PFSK-1 (cell line): ENCODE data around the gene PAX8.

Experiments used
- REST ChIP-seq, 2 experiments: IDR thresholded peaks; 2 replicates each; pipeline versions ENCODE4 v1.6.1 to v1.8.0; 2011 to 2012; ENCODE audit warnings: low read depth in 2 of 2, low read length in 2 of 2, control low read depth in 1 of 2, inconsistent platforms in 1 of 2, mild to moderate bottlenecking in 1 of 2, moderate library complexity in 1 of 2; ENCODE audit not compliant: insufficient read depth in 1 of 2
- SIN3A ChIP-seq: IDR thresholded peaks from 2 replicates; pipeline ENCODE4 v1.6.1; 2012; ENCODE audit warnings: mild to moderate bottlenecking, low read length, moderate library complexity, borderline replicate concordance; ENCODE audit not compliant: insufficient read depth

- TF ChIP-seq SIN3A (no peak), REST (IDR thresholded peaks at IDR 0.05; ENCODE audit: insufficient read depth in 1 of 2, low read depth in 2 of 2, low read length in 2 of 2) (no peak)
These were observed 21.6 kb upstream of the PAX8 start for GRCh38 chr2:113300281-113300680.
